Smooth muscle cell (in vitro differentiated cells): ENCODE data around the gene SLC22A24. TPM values are rescaled to one million over a fixed set of nuclear protein-coding genes. Genes with fewer than 3 reads are reported as not detected.

Experiments
- DNase-seq: peaks from one replicate; lab custom pipeline; 2025; ENCODE audit not compliant: unreplicated experiment; lab: John Stamatoyannopoulos, UW
- H2AFZ ChIP-seq: fragments of 200-600 bp; sonication (generic); 2 replicates; pipeline ENCODE4 v1.6.0; 2016; ENCODE audit warnings: antibody characterized with exemption, low read depth, mild to moderate bottlenecking
- H3F3A ChIP-seq: fragments of 200-600 bp; sonication (generic); 2 replicates; pipeline ENCODE4 v1.6.0; 2017; ENCODE audit warnings: antibody characterized with exemption, low read depth
- H3K27ac ChIP-seq: fragments of 200-600 bp; sonication (generic); 2 replicates; pipeline ENCODE4 v1.5.1; 2016; ENCODE audit warnings: low read depth, mild to moderate bottlenecking
- H3K27me3 ChIP-seq: fragments of 200-600 bp; sonication (generic); 2 replicates; pipeline ENCODE4 v1.6.1; 2016; ENCODE audit warnings: low read depth, mild to moderate bottlenecking
- H3K36me3 ChIP-seq: fragments of 200-600 bp; sonication (generic); 2 replicates; pipeline ENCODE4 v1.5.1; 2016; ENCODE audit warnings: low read depth
- H3K4me1 ChIP-seq: fragments of 200-600 bp; sonication (generic); 2 replicates; pipeline ENCODE4 v1.5.1; 2016; ENCODE audit warnings: low read depth
- H3K4me2 ChIP-seq: fragments of 200-600 bp; sonication (generic); 2 replicates; pipeline ENCODE4 v1.6.0; 2016; ENCODE audit warnings: mild to moderate bottlenecking
- H3K4me3 ChIP-seq: fragments of 200-600 bp; sonication (generic); 2 replicates; pipeline ENCODE4 v1.5.1; 2016; ENCODE audit warnings: mild to moderate bottlenecking
- H3K79me2 ChIP-seq: fragments of 200-600 bp; sonication (generic); 2 replicates; pipeline ENCODE4 v1.6.0; 2016; ENCODE audit warnings: low read depth, mild to moderate bottlenecking
- H3K9ac ChIP-seq: fragments of 200-600 bp; sonication (generic); 2 replicates; pipeline ENCODE4 v1.6.0; 2016; ENCODE audit warnings: low read depth
- H3K9me3 ChIP-seq: fragments of 200-600 bp; sonication (generic); replicated peaks from 2 replicates; pipeline ENCODE4 v1.5.1; 2016; ENCODE audit warnings: low read depth
- H4K20me1 ChIP-seq: fragments of 200-600 bp; sonication (generic); 2 replicates; pipeline ENCODE4 v1.6.0; 2016; ENCODE audit warnings: low read depth
- CTCF ChIP-seq: fragments of 200-600 bp; sonication (generic); IDR thresholded peaks from 2 replicates; pipeline ENCODE4 v1.5.1; 2017; ENCODE audit warnings: borderline replicate concordance, mild to moderate bottlenecking, antibody characterized with exemption; ENCODE audit not compliant: insufficient read depth, poor library complexity, severe bottlenecking
- WGBS: methylation state at CpG from one replicate; pipeline ENCODE4 v1.1.7; 2016; ENCODE audit warnings: low lambda C conversion rate; 5-methylcytosine and 5-hydroxymethylcytosine counted together
- polyA plus RNA-seq: library from polyadenylated mRNA; unstranded; fragments of >200 nt; fragmentation: Nextera tagmentation; extraction: Ambion mirVana; gene quantifications from 2 replicates; pipeline ENCODE4 v1.2.1, GENCODE V29; 2016
- total RNA-seq: library from RNA; depleted of rRNA; stranded (reverse); fragments of >200 nt; gene quantifications from 2 replicates; pipeline ENCODE4 v1.2.3, GENCODE V29; 2014

Gene SLC22A24
- total and polyA plus RNA-seq, 2 experiments from 2014 or later: not detected

DNA sequence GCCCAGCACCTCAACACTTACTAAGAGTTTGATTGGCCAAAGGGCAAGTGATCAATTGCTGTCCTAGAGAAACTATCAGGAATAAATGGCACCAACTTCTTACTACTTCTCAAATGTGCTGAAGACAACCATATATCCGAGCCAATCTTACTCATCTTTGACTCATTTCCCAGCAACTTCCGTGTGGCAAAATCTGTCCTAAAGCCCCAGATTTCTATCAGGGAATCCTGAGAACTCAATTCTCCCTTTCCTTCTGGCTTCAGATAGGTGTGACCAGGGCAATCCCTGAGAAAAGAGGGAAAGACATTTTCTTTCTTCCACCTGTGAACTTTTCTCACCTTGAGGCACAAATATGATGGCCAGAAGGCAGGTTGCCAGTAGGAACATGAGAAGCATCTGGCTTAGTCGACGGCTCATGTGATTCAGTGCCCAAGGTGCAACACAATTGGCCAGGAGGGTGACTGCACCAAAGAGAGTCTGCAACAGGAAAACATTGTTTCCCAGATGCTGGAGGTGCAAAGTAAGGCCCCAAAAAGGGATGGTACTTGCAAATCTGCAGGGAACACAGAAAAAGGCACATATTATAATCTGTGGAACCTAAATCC is 21.8 kb upstream of the SLC22A24 start:
- Histone ChIP-seq H3K9me3 (no peaks in the 10 kb centered on the region), H3K27me3 (peaks cover 36% of the 10 kb centered on the region), H3K79me2 (no peaks in the 10 kb centered on the region), H3K9ac (no peak overlapping the region), H3K4me3 (no peak overlapping the region), H3F3A (no peaks in the 10 kb centered on the region), H3K4me2 (no peak overlapping the region), H3K27ac (no peak overlapping the region), H3K4me1 (no peaks in the 10 kb centered on the region), H4K20me1 (no peaks in the 10 kb centered on the region), H3K36me3 (no peaks in the 10 kb centered on the region), H2AFZ (no peak overlapping the region)
- DNase-seq: no peak
- 76% methylated on average over 4 of the region's 4 CpGs for WGBS
- no peak for TF ChIP-seq CTCF

DNA sequence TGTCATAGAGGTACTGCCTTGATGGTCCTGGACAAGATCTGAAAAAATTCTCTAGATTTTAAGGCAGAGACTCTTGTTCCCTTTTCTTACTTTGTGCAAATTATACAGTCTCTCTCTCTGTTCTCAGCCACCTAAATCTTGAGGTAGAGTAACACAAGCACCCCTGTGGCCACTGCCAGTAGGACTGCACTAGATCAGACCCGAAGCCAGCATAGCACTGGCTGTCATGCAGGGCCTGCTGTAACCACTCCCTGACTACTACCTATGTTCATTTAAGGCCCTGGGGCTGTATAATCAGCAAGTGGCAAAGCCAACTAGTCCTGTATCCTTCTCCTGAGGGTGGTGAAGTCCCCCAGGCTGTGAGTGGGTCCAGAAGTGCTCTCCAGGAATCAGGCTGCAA is 11.8 kb upstream of the SLC22A24 start:
- no peaks in the 10 kb centered on the region for H3K4me1 ChIP-seq
- no peak overlapping the region for H3K27ac ChIP-seq
- 92% methylated on average over 1 of the region's 1 CpG for WGBS
- H3K79me2 ChIP-seq: no peaks in the 10 kb centered on the region
- no peaks in the 10 kb centered on the region for H4K20me1 ChIP-seq
- no peaks in the 10 kb centered on the region for H3K27me3 ChIP-seq
- no peak overlapping the region for H3K4me2 ChIP-seq
- no peak for TF ChIP-seq CTCF
- DNase-seq: no peak
- H3F3A ChIP-seq: no peaks in the 10 kb centered on the region
- H3K36me3 ChIP-seq: no peaks in the 10 kb centered on the region
- H3K9me3 ChIP-seq: no peaks in the 10 kb centered on the region
- no peak overlapping the region for H3K9ac ChIP-seq
- no peak overlapping the region for H3K4me3 ChIP-seq
- no peak overlapping the region for H2AFZ ChIP-seq

- H3K4me2 ChIP-seq: no peak overlapping the region
- no peak overlapping the region for H2AFZ ChIP-seq
- no peak overlapping the region for H3K9ac ChIP-seq
- no peaks in the 10 kb centered on the region for H3F3A ChIP-seq
- no peak for DNase-seq
- WGBS: 80% methylated on average over 2 of the region's 2 CpGs
- no peak for TF ChIP-seq CTCF
- no peaks in the 10 kb centered on the region for H3K4me1 ChIP-seq
- no peaks in the 10 kb centered on the region for H3K27me3 ChIP-seq
- no peaks in the 10 kb centered on the region for H4K20me1 ChIP-seq
- H3K9me3 ChIP-seq: no peaks in the 10 kb centered on the region
- no peaks in the 10 kb centered on the region for H3K79me2 ChIP-seq
- H3K27ac ChIP-seq: no peak overlapping the region
- no peak overlapping the region for H3K4me3 ChIP-seq
- no peaks in the 10 kb centered on the region for H3K36me3 ChIP-seq
Observed at GRCh38 chr11:63146581-63146980, 2.6 kb upstream of the SLC22A24 start.

GRCh38 chr11:63142459-63142858 is 1.6 kb downstream of the SLC22A24 start:
- Histone ChIP-seq H3F3A (no peaks in the 10 kb centered on the region), H3K27me3 (no peaks in the 10 kb centered on the region), H3K4me3 (no peak overlapping the region), H3K9me3 (no peaks in the 10 kb centered on the region), H4K20me1 (no peaks in the 10 kb centered on the region), H3K9ac (no peak overlapping the region), H3K4me2 (no peak overlapping the region), H3K4me1 (no peaks in the 10 kb centered on the region), H2AFZ (no peak overlapping the region), H3K79me2 (no peaks in the 10 kb centered on the region), H3K27ac (no peak overlapping the region), H3K36me3 (no peaks in the 10 kb centered on the region)
- TF ChIP-seq CTCF: no peak
- DNase-seq: no peak
- WGBS: 4% methylated on average over 3 of the region's 3 CpGs
